Measurements from ENCODE around the gene SCML1. TPM values are rescaled to one million over a fixed set of nuclear protein-coding genes. Genes with fewer than 3 reads are reported as not detected.

Gene SCML1
- total and polyA plus RNA-seq, 2 of the 8 experiments (the other 6 are each of a cell fraction or from before 2014, with no cell fraction given) = 2.2 to 2.5 TPM

GRCh38 chrX:17710871-17711301 is 26.4 kb upstream of the SCML1 start:
- no peaks in the 10 kb centered on the region for H3K9me3 ChIP-seq (ENCODE audit: insufficient read depth in 2 of 2, low read depth in 1 of 2, low read length in 1 of 2)
- H2AK5ac ChIP-seq (ENCODE audit: low read depth, low read length) = no peak overlapping the region
- ChIA-PET POLR2A (ENCODE audit: partially characterized antibody) (no interaction called here), CTCF (ENCODE audit: partially characterized antibody) (no interaction called here)
- no peak overlapping the region for H3K27ac ChIP-seq (ENCODE audit: low read depth, low read length)
- no peaks in the 10 kb centered on the region for H3K79me2 ChIP-seq (ENCODE audit: control insufficient read depth in 1 of 2, insufficient read depth in 2 of 2, low read length in 2 of 2)
- no peaks in the 10 kb centered on the region for H3K36me3 ChIP-seq (ENCODE audit: control insufficient read depth in 2 of 4, insufficient read depth in 4 of 4, low read length in 3 of 4)
- H2BK15ac ChIP-seq (ENCODE audit: low read length) = no peak overlapping the region
- 100% methylated on average over 1 of the region's 1 CpG; no CpG with 5 or more reads in 1 of the 2 experiments for WGBS, 2 experiments (ENCODE audit: extremely low coverage in 1 of 2, insufficient coverage in 1 of 2, insufficient read length in 1 of 2, insufficient replicate concordance in 2 of 2, low coverage in 1 of 2, low lambda C conversion rate in 2 of 2, missing lambda C conversion rate in 1 of 2)
- no peaks in the 10 kb centered on the region for H3K79me1 ChIP-seq (ENCODE audit: low read depth, low read length)
- H4K5ac ChIP-seq (ENCODE audit: insufficient read length, low read depth, low read length) = no peak overlapping the region
- H3K23me2 ChIP-seq (ENCODE audit: low read depth, low read length) = no peaks in the 10 kb centered on the region
- no peak overlapping the region for H3K9ac ChIP-seq (replicated peaks in 1 of 4; ENCODE audit: extremely low read depth in 1 of 4, low read depth in 3 of 4, low read length in 3 of 4)
- H3K27me3 ChIP-seq (replicated peaks in 1 of 4; ENCODE audit: control insufficient read depth in 3 of 4, extremely low read depth in 1 of 4, insufficient read depth in 3 of 4, low read length in 3 of 4) = no peaks in the 10 kb centered on the region
- H3K4me2 ChIP-seq (ENCODE audit: insufficient read depth in 1 of 2, low read depth in 2 of 2, low read length in 2 of 2) = no peak overlapping the region
- H4K8ac ChIP-seq (ENCODE audit: extremely low read depth, insufficient read depth, low read length) = no peak overlapping the region
- H2BK20ac ChIP-seq (ENCODE audit: low read length) = no peak overlapping the region
- no peak overlapping the region for H2BK120ac ChIP-seq (replicated peaks; ENCODE audit: low read depth, low read length)
- no peak overlapping the region for H2BK5ac ChIP-seq (ENCODE audit: low read depth, low read length)
- no peaks in the 10 kb centered on the region for H3K4me1 ChIP-seq (replicated peaks in 1 of 4; ENCODE audit: control insufficient read depth in 3 of 4, insufficient read depth in 4 of 4, low read length in 3 of 4)
- H3K56ac ChIP-seq (replicated peaks; ENCODE audit: insufficient read length, low read depth, low read length) = no peak overlapping the region
- no peak overlapping the region for H3K4ac ChIP-seq (replicated peaks; ENCODE audit: insufficient read length, low read depth, low read length)
- H3K14ac ChIP-seq (ENCODE audit: insufficient read length) = no peak overlapping the region
- H4K91ac ChIP-seq (replicated peaks; ENCODE audit: insufficient read length, low read length) = no peak overlapping the region
- no peak for FAIRE-seq
- no peak for DNase-seq (ENCODE audit: low read depth in 1 of 2, low spot score in 2 of 2)
- H4K20me1 ChIP-seq (replicated peaks in 1 of 2; ENCODE audit: control insufficient read depth in 1 of 2, insufficient read depth in 2 of 2, low read length in 2 of 2) = no peaks in the 10 kb centered on the region
- no peak overlapping the region for H3K18ac ChIP-seq (ENCODE audit: extremely low read depth, low read length)
- no peak overlapping the region for H2AFZ ChIP-seq (ENCODE audit: low read length)
- no peak overlapping the region for H3K4me3 ChIP-seq (ENCODE audit: extremely low read depth in 1 of 4, insufficient read depth in 2 of 4, low read depth in 3 of 4, low read length in 4 of 4)
- H2BK12ac ChIP-seq (ENCODE audit: low read depth, low read length) = no peak overlapping the region
- no peak overlapping the region for H3K23ac ChIP-seq (ENCODE audit: insufficient read length)
- TF ChIP-seq HDAC2 (IDR thresholded peaks at IDR 0.05; ENCODE audit: borderline replicate concordance in 1 of 2, low read depth in 2 of 2, low read length in 2 of 2) = no peak
- TF ChIP-seq EP300 (IDR thresholded peaks at IDR 0.05; ENCODE audit: borderline replicate concordance in 1 of 2, low read depth in 2 of 2, low read length in 2 of 2) = no peak
- TF ChIP-seq SAP30 (IDR thresholded peaks at IDR 0.05; ENCODE audit: insufficient read depth, insufficient replicate concordance, low read length) = no peak
- no peak for TF ChIP-seq HDAC6 (IDR thresholded peaks at IDR 0.05; ENCODE audit: low read depth, low read length)
- TF ChIP-seq MAFK (IDR thresholded peaks at IDR 0.05; ENCODE audit: low read depth, low read length) = no peak
- no peak for TF ChIP-seq CHD2 (IDR thresholded peaks at IDR 0.05; ENCODE audit: low read length)
- TF ChIP-seq JUN (IDR thresholded peaks at IDR 0.05; ENCODE audit: low read depth, low read length) = no peak
- TF ChIP-seq RBBP5 (IDR thresholded peaks at IDR 0.05; ENCODE audit: borderline replicate concordance, low read depth, low read length) = no peak
- TF ChIP-seq BCL11A (IDR thresholded peaks at IDR 0.05; ENCODE audit: low read depth in 2 of 2, low read length in 2 of 2) = no peak
- TF ChIP-seq NRF1 (IDR thresholded peaks at IDR 0.05; ENCODE audit: low read depth, low read length) = no peak
- TF ChIP-seq, protein P1, sequence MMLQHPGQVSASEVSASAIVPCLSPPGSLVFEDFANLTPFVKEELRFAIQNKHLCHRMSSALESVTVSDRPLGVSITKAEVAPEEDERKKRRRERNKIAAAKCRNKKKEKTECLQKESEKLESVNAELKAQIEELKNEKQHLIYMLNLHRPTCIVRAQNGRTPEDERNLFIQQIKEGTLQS (IDR thresholded peaks at IDR 0.05; ENCODE audit: insufficient read depth, low read depth, low read length) = no peak
- TF ChIP-seq POU5F1 (IDR thresholded peaks at IDR 0.05; ENCODE audit: low read depth, low read length) = no peak
- no peak for TF ChIP-seq EGR1 (IDR thresholded peaks at IDR 0.05; ENCODE audit: borderline replicate concordance, low read depth, low read length)
- TF ChIP-seq CREB1 (IDR thresholded peaks at IDR 0.05) = no peak
